ENCODE data around the gene CAV1.

Gene CAV1

GRCh38 chr7:116495736-116496135 is 29.1 kb upstream of the CAV1 start:
- no peak overlapping the region for H3K9ac ChIP-seq (ENCODE audit: low read length)
- no peaks in the 10 kb centered on the region for H3K9me3 ChIP-seq (ENCODE audit: control insufficient read depth, low read depth, low read length)
- H3K27ac ChIP-seq (ENCODE audit: low read length): no peak overlapping the region
- no peaks in the 10 kb centered on the region for H3K36me3 ChIP-seq (ENCODE audit: control insufficient read depth, low read depth, low read length)
- peaks cover 26% of the 10 kb centered on the region for H3K27me3 ChIP-seq (ENCODE audit: control insufficient read depth, insufficient read depth, low read length)
- H3K4me3 ChIP-seq (ENCODE audit: low read length): no peak overlapping the region
- H3K4me1 ChIP-seq (ENCODE audit: control insufficient read depth, low read depth, low read length): peaks cover 5% of the 10 kb centered on the region

GRCh38 chr7:116496653-116497052 is 28.2 kb upstream of the CAV1 start:
- Histone ChIP-seq H3K27me3 (ENCODE audit: control insufficient read depth, insufficient read depth, low read length) (peaks cover 35% of the 10 kb centered on the region), H3K4me3 (ENCODE audit: low read length) (no peak overlapping the region), H3K4me1 (ENCODE audit: control insufficient read depth, low read depth, low read length) (peaks cover 8% of the 10 kb centered on the region), H3K9ac (ENCODE audit: low read length) (no peak overlapping the region), H3K36me3 (ENCODE audit: control insufficient read depth, low read depth, low read length) (no peaks in the 10 kb centered on the region), H3K27ac (ENCODE audit: low read length) (no peak overlapping the region), H3K9me3 (ENCODE audit: control insufficient read depth, low read depth, low read length) (no peaks in the 10 kb centered on the region)

- no peak overlapping the region for H3K27ac ChIP-seq (ENCODE audit: low read length)
Observed at GRCh38 chr7:116497708-116498107, 27.1 kb upstream of the CAV1 start.

DNA sequence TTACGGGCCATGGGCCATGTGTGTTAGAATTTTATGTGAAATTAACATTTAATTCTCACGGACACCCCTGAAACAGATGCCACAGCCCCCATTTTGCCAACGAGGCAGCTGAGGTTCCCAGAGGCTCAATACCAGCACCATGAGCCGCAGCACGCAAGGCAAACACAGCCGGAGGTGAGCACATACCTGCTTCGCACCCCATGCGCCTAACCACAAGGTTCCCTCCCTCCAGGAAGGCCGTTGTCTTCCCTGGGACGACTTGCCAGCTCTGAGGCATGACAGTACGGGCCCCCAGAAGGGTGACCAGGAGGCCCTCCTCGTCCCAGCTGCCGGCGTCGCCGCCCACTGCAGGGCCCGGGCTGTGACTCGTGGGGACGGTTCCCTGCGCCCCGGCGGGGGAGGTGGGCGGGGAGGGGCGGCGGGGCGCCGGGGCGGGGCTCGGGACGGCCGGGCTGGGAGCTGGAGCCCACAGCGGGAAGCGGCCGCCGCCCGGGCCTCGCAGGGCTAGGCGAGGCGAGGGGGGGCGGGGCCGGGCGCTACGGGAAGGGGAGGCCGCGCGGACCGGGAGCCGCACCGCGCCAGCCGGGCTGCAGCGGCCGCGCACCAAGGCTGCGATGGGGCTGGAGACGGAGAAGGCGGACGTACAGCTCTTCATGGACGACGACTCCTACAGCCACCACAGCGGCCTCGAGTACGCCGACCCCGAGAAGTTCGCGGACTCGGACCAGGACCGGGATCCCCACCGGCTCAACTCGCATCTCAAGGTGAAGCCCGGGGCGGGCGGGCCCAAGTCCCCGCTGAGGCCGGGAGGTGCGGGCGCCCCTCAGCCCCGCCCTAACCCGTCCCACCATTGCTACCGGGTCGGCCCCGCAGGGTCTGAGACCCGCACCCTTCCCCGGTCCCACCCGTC is 25.4 kb upstream of the CAV1 start, which contains the start of gene CAV2:
Gene CAV2, plus strand, starts transcription at position 571 of the 910 bp plus-strand sequence. Its CDS starts 44 bp downstream, at position 615.
- no peaks in the 10 kb centered on the region for H3K9me3 ChIP-seq (ENCODE audit: control insufficient read depth, low read depth, low read length)
- peak within 1 kb of the TSS; percentile 57 for H3K4me3 ChIP-seq (ENCODE audit: low read length)
- no peak within 1 kb of the TSS for H3K27ac ChIP-seq (ENCODE audit: low read length)
- peaks cover 40% of the 10 kb centered on the region for H3K27me3 ChIP-seq (ENCODE audit: control insufficient read depth, insufficient read depth, low read length)
- no peaks in the 10 kb centered on the region for H3K36me3 ChIP-seq (ENCODE audit: control insufficient read depth, low read depth, low read length)
- no peak within 1 kb of the TSS for H3K9ac ChIP-seq (ENCODE audit: low read length)
- H3K4me1 ChIP-seq (ENCODE audit: control insufficient read depth, low read depth, low read length): peaks cover 8% of the 10 kb centered on the region

More at GRCh38 chr7:116497708-116498107, 27.1 kb upstream of the CAV1 start:
- Histone ChIP-seq H3K9me3 (ENCODE audit: control insufficient read depth, low read depth, low read length) (no peaks in the 10 kb centered on the region), H3K4me1 (ENCODE audit: control insufficient read depth, low read depth, low read length) (peaks cover 8% of the 10 kb centered on the region), H3K4me3 (ENCODE audit: low read length) (no peak overlapping the region), H3K27me3 (ENCODE audit: control insufficient read depth, insufficient read depth, low read length) (peaks cover 40% of the 10 kb centered on the region), H3K36me3 (ENCODE audit: control insufficient read depth, low read depth, low read length) (no peaks in the 10 kb centered on the region), H3K9ac (ENCODE audit: low read length) (no peak overlapping the region)

GRCh38 chr7:116500078-116500853 is 24.6 kb upstream of the CAV1 start:
- Histone ChIP-seq H3K27ac (ENCODE audit: low read length) (no peak overlapping the region), H3K9ac (ENCODE audit: low read length) (no peak overlapping the region), H3K36me3 (ENCODE audit: control insufficient read depth, low read depth, low read length) (no peaks in the 10 kb centered on the region)

DNA sequence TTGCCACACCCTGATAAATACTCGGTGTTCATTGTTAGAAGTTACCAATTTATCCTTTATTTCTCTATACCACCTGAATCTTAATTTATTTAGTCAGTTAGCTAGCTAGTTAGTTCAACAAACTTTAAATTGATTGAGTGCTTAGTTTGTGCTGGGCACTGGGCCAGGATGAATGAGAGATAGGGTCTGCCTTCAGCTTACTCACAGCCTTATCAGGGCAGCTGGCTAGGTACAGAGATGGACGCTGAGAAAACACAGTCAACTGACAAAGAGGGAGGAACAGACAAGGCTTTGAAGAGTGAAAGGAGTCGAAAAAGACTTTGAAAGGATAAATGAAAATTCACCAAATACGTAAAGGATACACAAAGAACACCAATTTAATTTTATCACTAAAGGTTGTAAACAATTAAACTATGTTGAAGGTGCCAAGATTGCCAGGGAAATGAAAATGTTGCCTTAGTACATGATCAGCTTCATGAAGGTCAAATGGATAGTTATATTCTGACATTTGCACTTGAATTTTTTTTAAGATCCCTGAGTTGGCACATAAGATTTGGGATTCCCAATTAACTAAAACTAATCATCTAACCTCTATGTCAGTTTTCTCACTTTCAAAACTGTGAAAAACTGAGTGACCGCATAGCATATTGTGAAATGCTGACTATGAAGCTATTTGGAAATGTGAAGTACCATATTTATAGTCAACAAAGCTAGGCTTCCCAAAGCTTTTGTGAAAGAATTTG is 23.2 kb upstream of the CAV1 start:
- Histone ChIP-seq H3K27ac (ENCODE audit: low read length) (no peak overlapping the region), H3K9ac (ENCODE audit: low read length) (no peak overlapping the region), H3K4me1 (ENCODE audit: control insufficient read depth, low read depth, low read length) (peaks cover 8% of the 10 kb centered on the region), H3K4me3 (ENCODE audit: low read length) (no peak overlapping the region), H3K27me3 (ENCODE audit: control insufficient read depth, insufficient read depth, low read length) (peaks cover 40% of the 10 kb centered on the region), H3K9me3 (ENCODE audit: control insufficient read depth, low read depth, low read length) (no peaks in the 10 kb centered on the region), H3K36me3 (ENCODE audit: control insufficient read depth, low read depth, low read length) (no peaks in the 10 kb centered on the region)

More at GRCh38 chr7:116500078-116500853, 24.6 kb upstream of the CAV1 start:
- Histone ChIP-seq H3K9me3 (ENCODE audit: control insufficient read depth, low read depth, low read length) (no peaks in the 10 kb centered on the region), H3K27me3 (ENCODE audit: control insufficient read depth, insufficient read depth, low read length) (peaks cover 40% of the 10 kb centered on the region), H3K4me1 (ENCODE audit: control insufficient read depth, low read depth, low read length) (peaks cover 8% of the 10 kb centered on the region), H3K4me3 (ENCODE audit: low read length) (peak overlapping the region; percentile 57)

DNA sequence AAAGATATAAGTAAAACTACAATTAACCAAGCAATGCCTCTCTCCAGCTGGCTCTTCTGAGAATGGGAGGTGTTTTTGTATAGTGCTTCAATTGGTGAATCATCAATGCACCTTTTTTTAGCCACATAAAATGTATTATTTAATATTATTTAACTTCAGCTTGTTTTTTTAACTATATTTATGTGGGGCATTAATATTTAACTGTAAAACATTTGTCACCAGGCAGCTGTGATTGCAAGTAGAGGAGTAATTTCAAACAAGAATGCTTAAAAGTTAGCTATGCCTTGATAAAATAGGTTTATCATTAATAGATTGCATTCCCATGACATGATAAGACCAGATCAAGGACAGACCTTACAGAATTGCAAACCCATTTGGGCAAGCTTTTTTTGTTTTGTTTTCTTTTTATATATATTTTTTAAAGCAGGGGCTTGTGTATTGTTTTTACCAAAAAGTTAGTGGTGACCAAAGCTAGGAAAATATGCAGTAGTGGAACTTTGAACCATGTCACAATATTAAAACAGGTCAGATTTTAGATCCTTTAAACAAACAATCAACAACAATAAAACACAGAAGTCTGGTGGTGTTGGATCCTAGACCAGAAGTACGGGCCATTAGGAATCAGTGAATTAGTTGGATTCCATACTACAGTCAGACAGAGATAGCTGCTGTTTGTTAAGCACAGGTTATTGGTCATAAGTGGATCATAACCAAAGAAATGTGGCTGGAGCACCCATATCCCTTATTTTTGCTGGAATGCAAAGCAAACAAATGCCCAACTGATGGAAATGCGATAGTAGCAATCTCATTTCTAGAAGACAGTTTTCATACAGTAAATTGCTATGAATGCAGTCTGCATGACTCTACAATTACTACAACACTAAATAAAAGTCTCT is 22.4 kb upstream of the CAV1 start:
- H3K27ac ChIP-seq (ENCODE audit: low read length): no peak overlapping the region

DNA sequence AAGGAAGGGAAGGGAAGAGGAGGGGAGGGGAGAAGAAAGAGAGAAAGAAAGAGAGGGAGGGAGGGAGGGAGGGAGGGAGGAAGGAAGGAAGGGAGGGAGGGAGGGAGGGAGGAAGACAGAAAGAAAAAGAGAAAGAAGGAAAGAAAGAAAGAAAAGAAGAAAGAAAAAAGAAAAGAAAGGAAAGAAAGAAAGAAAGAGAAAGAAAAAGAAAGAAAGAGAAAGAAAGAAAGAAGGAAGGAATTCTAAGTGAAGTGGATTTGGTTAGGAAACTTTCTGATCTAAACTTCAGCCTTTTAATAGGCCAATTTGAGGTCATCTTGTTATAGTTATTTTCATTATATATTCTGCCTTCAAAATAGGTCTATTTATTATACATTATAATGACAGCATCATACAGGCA is 21.0 kb upstream of the CAV1 start:
- Histone ChIP-seq H3K9me3 (ENCODE audit: control insufficient read depth, low read depth, low read length) (no peaks in the 10 kb centered on the region), H3K27me3 (ENCODE audit: control insufficient read depth, insufficient read depth, low read length) (peaks cover 31% of the 10 kb centered on the region), H3K4me1 (ENCODE audit: control insufficient read depth, low read depth, low read length) (peaks cover 8% of the 10 kb centered on the region), H3K9ac (ENCODE audit: low read length) (no peak overlapping the region), H3K36me3 (ENCODE audit: control insufficient read depth, low read depth, low read length) (no peaks in the 10 kb centered on the region), H3K4me3 (ENCODE audit: low read length) (no peak overlapping the region), H3K27ac (ENCODE audit: low read length) (no peak overlapping the region)

More for the DNA sequence above, 22.4 kb upstream of the CAV1 start:
- H3K4me3 ChIP-seq (ENCODE audit: low read length): no peak overlapping the region
- no peak overlapping the region for H3K9ac ChIP-seq (ENCODE audit: low read length)
- H3K36me3 ChIP-seq (ENCODE audit: control insufficient read depth, low read depth, low read length): no peaks in the 10 kb centered on the region
- peaks cover 8% of the 10 kb centered on the region for H3K4me1 ChIP-seq (ENCODE audit: control insufficient read depth, low read depth, low read length)
- peaks cover 40% of the 10 kb centered on the region for H3K27me3 ChIP-seq (ENCODE audit: control insufficient read depth, insufficient read depth, low read length)
- H3K9me3 ChIP-seq (ENCODE audit: control insufficient read depth, low read depth, low read length): no peaks in the 10 kb centered on the region

DNA sequence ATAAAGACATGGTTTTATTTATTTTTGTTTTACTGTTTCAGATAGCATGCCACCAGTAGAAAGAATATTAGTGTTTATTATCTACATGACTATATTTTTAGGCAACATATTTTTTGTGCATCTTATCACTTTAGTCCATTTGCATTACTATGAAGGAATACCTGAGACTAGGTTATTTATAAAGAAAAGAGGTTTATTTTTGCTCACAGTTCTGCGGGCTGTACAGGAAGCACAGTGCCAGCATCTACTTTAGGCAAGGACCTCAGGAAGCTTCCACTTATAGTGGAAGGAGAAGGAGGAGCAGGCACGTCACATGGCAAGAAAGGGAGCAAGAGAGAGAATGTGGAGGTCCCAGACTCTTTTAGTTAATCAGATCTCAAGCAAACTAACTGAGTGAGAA is 19.6 kb upstream of the CAV1 start:
- H3K27me3 ChIP-seq (ENCODE audit: control insufficient read depth, insufficient read depth, low read length): peaks cover 19% of the 10 kb centered on the region
- no peak overlapping the region for H3K4me3 ChIP-seq (ENCODE audit: low read length)
- no peak overlapping the region for H3K9ac ChIP-seq (ENCODE audit: low read length)
- no peaks in the 10 kb centered on the region for H3K9me3 ChIP-seq (ENCODE audit: control insufficient read depth, low read depth, low read length)
- peaks cover 8% of the 10 kb centered on the region for H3K4me1 ChIP-seq (ENCODE audit: control insufficient read depth, low read depth, low read length)
- no peak overlapping the region for H3K27ac ChIP-seq (ENCODE audit: low read length)
- no peaks in the 10 kb centered on the region for H3K36me3 ChIP-seq (ENCODE audit: control insufficient read depth, low read depth, low read length)

GRCh38 chr7:116505823-116506222 is 19.0 kb upstream of the CAV1 start:
- no peaks in the 10 kb centered on the region for H3K36me3 ChIP-seq (ENCODE audit: control insufficient read depth, low read depth, low read length)
- H3K27me3 ChIP-seq (ENCODE audit: control insufficient read depth, insufficient read depth, low read length): peaks cover 13% of the 10 kb centered on the region
- H3K27ac ChIP-seq (ENCODE audit: low read length): no peak overlapping the region
- no peak overlapping the region for H3K4me3 ChIP-seq (ENCODE audit: low read length)
- H3K9ac ChIP-seq (ENCODE audit: low read length): no peak overlapping the region
- peaks cover 2% of the 10 kb centered on the region for H3K4me1 ChIP-seq (ENCODE audit: control insufficient read depth, low read depth, low read length)
- no peaks in the 10 kb centered on the region for H3K9me3 ChIP-seq (ENCODE audit: control insufficient read depth, low read depth, low read length)
